HEK293 (cell line): Measurements from ENCODE around the gene KLHDC4.

Experiments
- CTCF ChIA-PET: fragments of 350-600 bp; formaldehyde crosslinking; extraction: SDS; loops from one replicate; lab custom pipeline; 2021; ENCODE audit warnings: antibody characterized with exemption; lab: Yijun Ruan, JAX
- POLR2A ChIA-PET: fragments of 300-600 bp; formaldehyde crosslinking; extraction: SDS; loops from one replicate; lab custom pipeline; 2020; ENCODE audit warnings: antibody characterized with exemption, inconsistent platforms; lab: Yijun Ruan, JAX
- H3K27ac ChIP-seq: fragments of 200-500 bp; sonication (Bioruptor generic); 2 replicates; pipeline ENCODE4 v1.5.1; 2014; ENCODE audit warnings: low read depth, low read length, control low read depth, inconsistent platforms; ENCODE audit errors: extremely low read depth
- H3K36me3 ChIP-seq, 2 experiments: fragments of 200-500 bp in 1 of 2; sonication (Bioruptor generic) in 1 of 2; 1 replicate in 1 of 2; 2 replicates in 1 of 2; pipeline ENCODE4 v1.5.1; 2014 to 2017; ENCODE audit warnings: inconsistent platforms in 2 of 2, low read length in 2 of 2; ENCODE audit not compliant: control insufficient read depth in 2 of 2, insufficient read depth in 1 of 2
- H3K4me1 ChIP-seq: fragments of 200-500 bp; sonication (Bioruptor generic); 2 replicates; pipeline ENCODE4 v1.5.1; 2014; ENCODE audit warnings: mild to moderate bottlenecking, low read length, inconsistent platforms; ENCODE audit not compliant: control insufficient read depth, insufficient read depth
- H3K4me3 ChIP-seq: 2 replicates; pipeline ENCODE4 v1.5.1; 2011; ENCODE audit warnings: low read depth, mild to moderate bottlenecking, control low read depth, low read length, moderate library complexity
- H3K9me3 ChIP-seq: fragments of 200-500 bp; sonication (Bioruptor generic); 2 replicates; pipeline ENCODE4 v1.5.1; 2014; ENCODE audit warnings: low read depth, low read length, inconsistent platforms; ENCODE audit not compliant: control insufficient read depth, insufficient read depth
- GLI2 ChIP-seq: fragments of 450-650 bp; formaldehyde crosslinking; IDR thresholded peaks from 2 replicates; pipeline ENCODE4; 2017; ENCODE audit warnings: missing biosample characterization, missing genetic modification characterization, low read depth, borderline replicate concordance
- KLF8 ChIP-seq: fragments of 450-650 bp; formaldehyde crosslinking; IDR thresholded peaks from 2 replicates; pipeline ENCODE4 v1.5.1; 2016; ENCODE audit warnings: missing biosample characterization, missing genetic modification characterization
- MEIS1 ChIP-seq: sonication (generic); formaldehyde crosslinking; IDR thresholded peaks from 2 replicates; pipeline ENCODE4 v1.8.1; 2022; ENCODE audit warnings: missing genetic modification reagents, mild to moderate bottlenecking, borderline replicate concordance
- MZF1 ChIP-seq: fragments of 450-650 bp; formaldehyde crosslinking; IDR thresholded peaks from 2 replicates; pipeline ENCODE4 v1.5.1; 2017; ENCODE audit warnings: missing biosample characterization, missing genetic modification characterization, borderline replicate concordance
- OSR2 ChIP-seq: fragments of 450-650 bp; formaldehyde crosslinking; IDR thresholded peaks from 2 replicates; pipeline ENCODE4 v1.5.1; 2016; ENCODE audit warnings: missing biosample characterization, missing genetic modification characterization
- REPIN1 ChIP-seq: fragments of 450-650 bp; formaldehyde crosslinking; IDR thresholded peaks from 2 replicates; pipeline ENCODE4 v1.5.1; 2017; ENCODE audit warnings: missing biosample characterization, missing genetic modification characterization, low read depth
- ZFP41 ChIP-seq: fragments of 450-650 bp; formaldehyde crosslinking; IDR thresholded peaks from 2 replicates; pipeline ENCODE4 v1.5.1; 2016; ENCODE audit warnings: missing biosample characterization, missing genetic modification characterization, borderline replicate concordance
- ZNF266 ChIP-seq: fragments of 450-650 bp; formaldehyde crosslinking; IDR thresholded peaks from 2 replicates; pipeline ENCODE4 v1.5.1; 2016; ENCODE audit warnings: missing biosample characterization, missing genetic modification characterization, low read depth
- ZNF274 ChIP-seq, 2 experiments: fragments of 200-500 bp in 1 of 2; fragments of 450-650 bp in 1 of 2; sonication (Bioruptor generic) in 1 of 2; formaldehyde crosslinking in 1 of 2; IDR thresholded peaks; 2 replicates each; pipeline versions ENCODE4 v1.5.1 to v1.6.1; 2014 to 2016; ENCODE audit warnings: borderline replicate concordance in 1 of 2, inconsistent platforms in 1 of 2, low read length in 1 of 2, missing biosample characterization in 1 of 2, missing genetic modification characterization in 1 of 2
- ZNF354C ChIP-seq: fragments of 450-650 bp; formaldehyde crosslinking; IDR thresholded peaks from 2 replicates; pipeline ENCODE4 v1.5.1; 2016; ENCODE audit warnings: missing biosample characterization, missing genetic modification characterization, low read depth, borderline replicate concordance
- ZNF510 ChIP-seq: fragments of 450-650 bp; formaldehyde crosslinking; IDR thresholded peaks from 2 replicates; pipeline ENCODE4 v1.5.1; 2018; ENCODE audit warnings: mild to moderate bottlenecking, missing genetic modification characterization, missing biosample characterization; ENCODE audit not compliant: insufficient replicate concordance
- ZNF514 ChIP-seq: fragments of 450-650 bp; formaldehyde crosslinking; IDR thresholded peaks from 2 replicates; pipeline ENCODE4 v1.5.1; 2016; ENCODE audit warnings: missing biosample characterization, missing genetic modification characterization
- ZNF521 ChIP-seq: fragments of 450-650 bp; formaldehyde crosslinking; IDR thresholded peaks from 2 replicates; pipeline ENCODE4 v1.5.1; 2017; ENCODE audit warnings: missing biosample characterization, mild to moderate bottlenecking, missing genetic modification characterization
- ZNF768 ChIP-seq: fragments of 450-650 bp; formaldehyde crosslinking; IDR thresholded peaks from 2 replicates; pipeline ENCODE4 v1.5.1; 2018; ENCODE audit warnings: missing biosample characterization, mild to moderate bottlenecking, missing genetic modification characterization
- ZNF791 ChIP-seq: fragments of 450-650 bp; formaldehyde crosslinking; IDR thresholded peaks from 2 replicates; pipeline ENCODE4 v1.5.1; 2016; ENCODE audit warnings: missing biosample characterization, missing genetic modification characterization
- ZNF830 ChIP-seq: fragments of 450-650 bp; IDR thresholded peaks from 2 replicates; pipeline ENCODE4 v1.5.0; 2018; ENCODE audit warnings: missing biosample characterization, missing genetic modification characterization, low read depth, mild to moderate bottlenecking, moderate library complexity
- ZSCAN16 ChIP-seq: fragments of 450-650 bp; formaldehyde crosslinking; IDR thresholded peaks from 2 replicates; pipeline ENCODE4 v1.5.1; 2016; ENCODE audit warnings: missing biosample characterization, missing genetic modification characterization
- ZSCAN23 ChIP-seq: fragments of 450-650 bp; formaldehyde crosslinking; IDR thresholded peaks from 2 replicates; pipeline ENCODE4 v1.5.1; 2016; ENCODE audit warnings: missing biosample characterization, missing genetic modification characterization
- TF ChIP-seq, protein P1 (sequence below): fragments of 450-650 bp; IDR thresholded peaks from 2 replicates; pipeline ENCODE4 v1.5.1; 2018; ENCODE audit warnings: missing biosample characterization, missing genetic modification characterization
- TF ChIP-seq, protein P2 (sequence below): fragments of 450-650 bp; formaldehyde crosslinking; IDR thresholded peaks from 2 replicates; pipeline ENCODE4 v1.5.1; 2016; ENCODE audit warnings: missing biosample characterization, missing genetic modification characterization

The KLHDC4 gene

DNA sequence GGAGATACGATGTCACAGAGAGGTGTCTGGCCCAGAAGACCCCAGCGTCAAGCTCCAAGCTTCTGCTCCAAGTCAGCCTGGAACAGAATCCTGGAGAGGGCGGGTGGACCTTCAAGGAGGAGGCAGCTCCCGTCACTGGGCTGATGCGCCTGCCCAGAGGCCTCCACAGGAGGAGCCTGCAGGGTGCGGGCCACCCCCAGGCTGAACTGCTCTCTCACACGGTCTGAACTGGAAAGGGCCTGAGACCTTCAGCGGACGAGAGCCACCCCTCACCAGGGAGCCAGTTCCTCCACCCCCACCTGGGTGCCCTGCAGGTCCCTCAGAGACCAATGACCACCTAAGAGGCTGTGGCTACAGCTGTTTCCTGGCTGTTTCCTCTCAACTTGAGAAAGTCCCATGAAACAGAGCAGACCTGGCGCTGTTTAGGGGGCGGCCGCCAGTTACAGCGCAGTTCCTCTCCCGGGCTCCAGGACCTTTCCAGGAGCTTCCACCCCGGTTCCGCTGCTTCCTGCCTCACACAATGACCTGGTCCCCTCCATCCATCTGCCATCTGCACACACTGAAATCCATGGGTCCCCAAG lies 36.0 kb upstream of the KLHDC4 start (continued):
- TF ChIP-seq, protein P1, sequence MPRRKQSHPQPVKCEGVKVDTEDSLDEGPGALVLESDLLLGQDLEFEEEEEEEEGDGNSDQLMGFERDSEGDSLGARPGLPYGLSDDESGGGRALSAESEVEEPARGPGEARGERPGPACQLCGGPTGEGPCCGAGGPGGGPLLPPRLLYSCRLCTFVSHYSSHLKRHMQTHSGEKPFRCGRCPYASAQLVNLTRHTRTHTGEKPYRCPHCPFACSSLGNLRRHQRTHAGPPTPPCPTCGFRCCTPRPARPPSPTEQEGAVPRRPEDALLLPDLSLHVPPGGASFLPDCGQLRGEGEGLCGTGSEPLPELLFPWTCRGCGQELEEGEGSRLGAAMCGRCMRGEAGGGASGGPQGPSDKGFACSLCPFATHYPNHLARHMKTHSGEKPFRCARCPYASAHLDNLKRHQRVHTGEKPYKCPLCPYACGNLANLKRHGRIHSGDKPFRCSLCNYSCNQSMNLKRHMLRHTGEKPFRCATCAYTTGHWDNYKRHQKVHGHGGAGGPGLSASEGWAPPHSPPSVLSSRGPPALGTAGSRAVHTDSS = no peak
- TF ChIP-seq, protein P2, sequence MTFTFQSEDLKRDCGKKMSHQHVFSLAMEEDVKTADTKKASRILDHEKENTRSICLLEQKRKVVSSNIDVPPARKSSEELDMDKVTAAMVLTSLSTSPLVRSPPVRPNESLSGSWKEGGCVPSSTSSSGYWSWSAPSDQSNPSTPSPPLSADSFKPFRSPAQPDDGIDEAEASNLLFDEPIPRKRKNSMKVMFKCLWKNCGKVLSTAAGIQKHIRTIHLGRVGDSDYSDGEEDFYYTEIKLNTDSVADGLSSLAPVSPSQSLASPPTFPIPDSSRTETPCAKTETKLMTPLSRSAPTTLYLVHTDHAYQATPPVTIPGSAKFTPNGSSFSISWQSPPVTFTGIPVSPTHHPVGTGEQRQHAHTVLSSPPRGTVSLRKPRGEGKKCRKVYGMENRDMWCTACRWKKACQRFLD (tag by site-specific recombination) = no peak
- TF ChIP-seq ZNF274 (IDR thresholded peaks at IDR 0.05; ENCODE audit: low read length) = no peak
- TF ChIP-seq ZNF274 (tag by site-specific recombination; IDR thresholded peaks at IDR 0.05; ENCODE audit: borderline replicate concordance) = no peak

DNA sequence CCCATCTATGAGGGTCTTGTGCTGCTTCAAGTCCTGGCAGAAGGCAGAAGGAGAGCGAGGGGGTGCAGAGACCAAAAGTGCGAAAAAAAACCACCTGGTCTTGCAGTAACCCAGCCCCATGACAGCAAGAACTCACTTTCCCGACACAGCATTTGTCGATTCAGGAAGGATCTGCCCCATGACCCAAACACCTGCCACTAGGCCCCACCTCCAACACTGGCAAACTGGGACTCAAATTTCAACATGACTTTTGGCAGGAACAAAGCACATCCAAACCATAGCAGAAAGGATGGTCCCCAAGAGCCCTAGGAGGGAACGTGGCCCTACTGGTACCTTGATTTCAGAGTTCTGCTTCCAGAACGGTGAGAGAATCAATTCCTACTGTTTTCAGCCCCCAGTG lies 34.7 kb upstream of the KLHDC4 start:
- POLR2A ChIA-PET = no interaction called here
- H3K4me3 ChIP-seq = no peak overlapping the region
- CTCF ChIA-PET = interaction anchor here (1.5 kb wide), 1 partner anchor 49 kb away, joined by 4 read pairs; no protein-coding TSS in a partner anchor
- no peaks in the 10 kb centered on the region for H3K36me3 ChIP-seq
- no peak overlapping the region for H3K27ac ChIP-seq
- H3K4me1 ChIP-seq = no peaks in the 10 kb centered on the region
- H3K9me3 ChIP-seq = no peaks in the 10 kb centered on the region
- TF ChIP-seq ZFP41 (tag by site-specific recombination) (no peak), KLF8 (tag by site-specific recombination) (no peak), ZNF791 (tag by site-specific recombination) (no peak), GLI2 (no peak), OSR2 (tag by site-specific recombination) (no peak), REPIN1 (tag by site-specific recombination) (no peak), ZNF266 (tag by site-specific recombination) (no peak), MZF1 (tag by site-specific recombination) (no peak), ZNF768 (tag by site-specific recombination) (no peak), ZSCAN23 (tag by site-specific recombination) (no peak), ZNF830 (no peak), ZNF514 (tag by site-specific recombination) (no peak)

DNA sequence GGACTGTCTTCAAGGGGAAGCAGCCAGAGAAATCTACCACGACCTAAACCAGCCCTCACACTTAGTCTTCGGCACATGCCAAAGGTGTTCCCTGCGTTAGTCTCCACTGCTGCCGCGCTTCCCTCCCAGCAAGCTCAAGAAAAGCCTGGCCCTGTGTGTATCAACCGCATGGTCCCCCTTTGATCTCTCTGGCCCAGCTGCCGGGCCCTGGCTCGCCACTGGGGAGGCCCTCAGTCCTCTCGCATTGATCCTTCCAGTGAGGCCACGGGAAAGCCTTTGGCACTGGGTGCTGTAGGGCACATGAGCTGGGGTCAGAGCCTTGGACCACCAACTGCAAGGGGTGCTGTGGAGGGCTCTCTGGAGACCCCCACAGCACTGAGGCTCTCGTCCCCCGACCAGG lies 29.6 kb upstream of the KLHDC4 start:
- Histone ChIP-seq H3K27ac (no peak overlapping the region), H3K4me1 (no peaks in the 10 kb centered on the region), H3K9me3 (no peaks in the 10 kb centered on the region), H3K36me3 (no peaks in the 10 kb centered on the region), H3K4me3 (no peak overlapping the region)
- CTCF ChIA-PET = no interaction called here
- POLR2A ChIA-PET = no interaction called here
- TF ChIP-seq ZNF510 (tag by site-specific recombination) (no peak), ZNF354C (tag by site-specific recombination) (no peak), ZNF521 (tag by site-specific recombination) (no peak), ZSCAN16 (tag by site-specific recombination) (no peak), MEIS1 (CRISPR knock-in tag) (no peak)
